Activated naive CD8-positive, alpha-beta T cell (primary cell): Measurements from ENCODE around the gene EYA3.

Experiments used
- H3K27ac Mint-ChIP-seq: one replicate; pipeline ENCODE4 v1.8.0; 2021; ENCODE audit warnings: mixed read lengths
- H3K27me3 Mint-ChIP-seq: one replicate; pipeline ENCODE4 v1.8.0; 2021; ENCODE audit warnings: mixed read lengths
- H3K36me3 Mint-ChIP-seq: one replicate; pipeline ENCODE4 v1.8.0; 2021; ENCODE audit warnings: mixed read lengths
- H3K4me1 Mint-ChIP-seq: one replicate; pipeline ENCODE4 v1.8.0; 2021; ENCODE audit warnings: low read depth, mixed read lengths
- H3K4me3 Mint-ChIP-seq: one replicate; pipeline ENCODE4 v1.8.0; 2021; ENCODE audit warnings: mild to moderate bottlenecking, mixed read lengths
- H3K9me3 Mint-ChIP-seq: one replicate; pipeline ENCODE4 v1.8.0; 2021; ENCODE audit warnings: low read depth, mixed read lengths

Gene EYA3

DNA sequence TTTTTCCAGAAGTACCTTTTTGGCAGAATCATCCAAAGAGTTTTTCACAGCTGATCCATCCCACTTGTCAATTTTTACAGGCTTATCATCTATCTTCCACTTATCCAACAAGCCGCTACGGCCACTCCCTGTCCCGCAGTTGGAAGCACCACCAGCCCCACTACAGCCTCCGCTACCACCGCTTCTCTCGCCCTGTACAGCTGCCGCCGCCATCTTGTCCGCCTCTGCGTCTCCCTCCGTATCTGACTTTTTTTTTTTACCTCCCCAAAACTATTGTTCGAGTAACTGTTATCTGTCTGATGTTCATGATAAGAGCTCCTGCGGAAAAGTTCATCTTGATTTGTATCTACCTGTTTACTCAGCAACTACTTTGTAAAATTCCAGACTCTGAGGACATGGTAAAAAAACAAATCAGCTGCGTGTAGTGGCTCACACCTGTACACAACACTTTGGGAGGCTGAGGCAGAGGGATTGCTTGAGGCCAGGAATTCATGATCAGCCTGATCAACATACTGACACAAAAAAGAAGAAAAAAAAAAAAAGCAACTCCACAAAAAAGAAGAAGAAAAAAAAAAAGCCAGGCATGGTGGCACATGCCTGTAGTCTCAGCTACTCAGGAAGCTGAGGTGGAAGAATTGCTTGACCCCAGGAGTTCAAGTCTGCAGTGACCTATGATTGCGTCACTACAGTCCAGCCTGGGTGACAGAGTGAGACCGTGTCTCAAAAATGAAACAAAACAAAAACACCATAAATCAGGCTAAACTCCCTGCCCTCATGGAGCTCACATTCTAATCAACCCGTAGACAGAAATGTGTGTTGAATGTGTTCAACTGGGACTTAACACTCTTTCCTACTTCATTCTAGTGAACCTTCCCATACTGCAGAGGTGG lies 8.0 kb upstream of the EYA3 start:
- H3K4me1 Mint-ChIP-seq, result no peaks in the 10 kb centered on the region
- H3K36me3 Mint-ChIP-seq, result no peaks in the 10 kb centered on the region
- no peak overlapping the region for H3K27ac Mint-ChIP-seq
- H3K9me3 Mint-ChIP-seq, result no peaks in the 10 kb centered on the region
- peaks cover 3% of the 10 kb centered on the region for H3K27me3 Mint-ChIP-seq
- no peak overlapping the region for H3K4me3 Mint-ChIP-seq

DNA sequence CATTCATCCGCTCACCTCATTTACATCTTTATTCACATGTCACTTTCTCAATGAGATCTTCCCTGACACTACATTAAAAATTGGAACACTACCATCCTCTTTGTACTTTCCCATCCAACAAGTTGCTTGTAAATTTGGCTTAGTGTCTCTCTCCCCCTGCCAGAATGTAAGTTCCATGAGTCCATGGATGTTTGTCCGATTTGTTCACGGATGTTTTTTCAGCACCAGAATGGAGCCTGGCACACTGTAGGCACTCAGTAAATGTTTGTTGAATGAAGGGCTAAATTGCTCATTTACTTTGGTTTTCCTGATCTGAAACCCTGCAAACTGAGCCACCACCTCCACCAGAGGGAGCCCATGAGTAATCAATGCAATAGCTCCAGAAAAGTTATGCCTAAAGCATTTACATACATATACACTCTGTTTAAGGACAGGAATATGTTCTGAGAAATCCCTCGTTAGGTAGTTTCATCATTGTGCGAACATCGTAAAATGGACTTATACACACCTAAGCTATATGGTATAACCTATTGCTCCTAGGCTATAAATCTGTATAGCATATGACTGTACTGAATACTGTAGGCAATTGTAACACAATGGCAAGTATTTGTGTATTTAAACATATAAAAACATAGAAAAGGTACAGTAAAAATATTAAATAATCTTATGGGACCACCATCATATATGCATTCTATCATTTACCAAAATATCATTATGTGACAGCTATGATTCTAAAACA lies 2.8 kb upstream of the EYA3 start:
- Mint-ChIP-seq H3K9me3 (no peaks in the 10 kb centered on the region), H3K4me1 (peaks cover 23% of the 10 kb centered on the region), H3K4me3 (peak overlapping the region; percentile 67), H3K27me3 (peaks cover 3% of the 10 kb centered on the region), H3K36me3 (no peaks in the 10 kb centered on the region), H3K27ac (peak overlapping the region; percentile 47)

DNA sequence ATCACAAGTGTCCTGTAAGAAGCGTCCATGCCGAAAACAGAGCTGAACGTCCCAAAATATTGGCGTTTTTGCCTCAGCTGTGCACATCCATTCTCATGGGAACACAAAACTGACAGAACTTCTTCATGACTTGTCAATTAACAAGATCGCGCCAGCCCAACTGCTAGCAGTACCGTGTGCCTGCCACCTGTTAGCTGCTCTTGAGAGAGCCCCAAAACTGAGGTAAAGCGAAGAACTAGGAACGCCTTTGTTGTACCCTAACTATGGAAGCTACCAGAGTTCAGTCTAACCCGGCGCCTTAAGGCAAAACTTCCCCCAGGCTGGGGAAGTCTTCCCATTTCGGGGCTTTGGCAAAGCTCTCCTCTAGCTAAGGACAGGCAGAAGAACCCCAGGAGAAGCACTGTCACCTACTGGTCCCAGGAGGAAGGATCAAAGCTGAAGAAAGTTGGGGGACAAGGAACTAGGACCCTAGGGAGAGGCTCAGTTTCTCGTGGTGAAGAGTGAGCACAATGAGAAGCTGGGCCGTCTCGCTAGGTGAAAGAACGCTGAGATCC lies 719 bp downstream of the EYA3 start:
- Mint-ChIP-seq H3K27me3 (peaks cover 2% of the 10 kb centered on the region), H3K4me1 (peaks cover 47% of the 10 kb centered on the region), H3K4me3 (peak overlapping the region; percentile 98), H3K36me3 (no peaks in the 10 kb centered on the region), H3K9me3 (no peaks in the 10 kb centered on the region), H3K27ac (peak overlapping the region; percentile 95)

DNA sequence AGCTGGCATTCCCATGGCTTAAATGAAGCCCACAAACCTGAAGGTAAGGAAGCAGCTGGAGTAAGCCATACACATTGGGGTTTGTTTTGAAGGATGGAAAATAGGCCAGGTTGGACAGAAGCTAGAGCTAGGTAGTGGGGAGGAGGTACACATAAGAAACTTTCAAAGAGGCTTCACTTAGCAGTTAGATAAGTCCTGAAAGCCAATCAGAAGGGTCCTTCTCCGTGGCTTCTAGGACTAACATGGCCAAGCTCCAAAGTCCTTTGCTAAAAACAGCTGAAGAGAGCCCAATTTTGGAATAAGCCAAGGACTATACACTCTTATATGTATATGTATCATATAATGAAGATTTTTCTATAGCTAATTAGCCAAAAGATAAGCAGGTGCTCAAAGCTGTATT lies 1.8 kb downstream of the EYA3 start:
- H3K27me3 Mint-ChIP-seq, result no peaks in the 10 kb centered on the region
- no peaks in the 10 kb centered on the region for H3K9me3 Mint-ChIP-seq
- H3K4me3 Mint-ChIP-seq, result peak overlapping the region; percentile 98
- H3K27ac Mint-ChIP-seq, result no peak overlapping the region
- H3K36me3 Mint-ChIP-seq, result no peaks in the 10 kb centered on the region
- peaks cover 52% of the 10 kb centered on the region for H3K4me1 Mint-ChIP-seq

DNA sequence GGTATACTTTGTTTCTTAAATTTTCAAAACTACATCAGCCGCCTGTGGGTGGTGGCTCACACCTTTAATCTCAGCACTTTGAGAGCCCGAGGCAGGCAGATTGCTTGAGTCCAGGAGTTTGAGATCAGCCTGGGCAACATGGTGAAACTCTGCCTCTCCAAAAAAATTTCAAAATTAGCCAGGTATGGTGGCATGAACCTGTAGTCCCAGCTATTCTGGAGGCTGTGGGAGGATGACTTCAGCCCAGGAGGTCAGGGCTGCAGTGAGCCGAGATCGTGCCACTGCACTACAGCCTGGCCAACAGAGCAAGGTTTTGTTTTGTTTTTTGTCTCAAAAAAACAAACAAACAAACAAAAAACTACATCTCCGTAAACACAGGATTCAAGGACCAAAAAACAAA lies 3.3 kb downstream of the EYA3 start:
- no peak overlapping the region for H3K27ac Mint-ChIP-seq
- no peaks in the 10 kb centered on the region for H3K27me3 Mint-ChIP-seq
- no peak overlapping the region for H3K4me3 Mint-ChIP-seq
- H3K4me1 Mint-ChIP-seq, result peaks cover 48% of the 10 kb centered on the region
- H3K36me3 Mint-ChIP-seq, result no peaks in the 10 kb centered on the region
- H3K9me3 Mint-ChIP-seq, result no peaks in the 10 kb centered on the region

DNA sequence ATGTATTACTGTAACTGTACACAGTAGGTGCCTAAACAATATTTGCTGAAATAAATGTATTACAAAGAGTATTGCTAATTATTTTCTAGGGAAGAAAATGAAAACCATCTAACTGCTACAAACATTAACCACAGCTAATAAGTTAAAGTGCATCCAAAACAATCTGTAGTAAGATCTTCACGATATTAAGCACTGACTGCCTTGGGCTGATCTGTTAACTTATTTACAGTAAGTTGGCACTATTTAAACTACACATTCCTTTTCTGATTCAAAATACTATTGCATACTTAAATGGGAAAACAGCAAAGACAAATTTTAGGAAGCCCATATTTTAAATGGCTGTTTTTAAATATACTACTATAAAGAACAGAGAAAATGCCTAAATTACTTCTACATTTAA lies 4.5 kb downstream of the EYA3 start:
- H3K4me3 Mint-ChIP-seq, result no peak overlapping the region
- no peaks in the 10 kb centered on the region for H3K27me3 Mint-ChIP-seq
- H3K36me3 Mint-ChIP-seq, result no peaks in the 10 kb centered on the region
- H3K9me3 Mint-ChIP-seq, result no peaks in the 10 kb centered on the region
- peaks cover 52% of the 10 kb centered on the region for H3K4me1 Mint-ChIP-seq
- H3K27ac Mint-ChIP-seq, result no peak overlapping the region

DNA sequence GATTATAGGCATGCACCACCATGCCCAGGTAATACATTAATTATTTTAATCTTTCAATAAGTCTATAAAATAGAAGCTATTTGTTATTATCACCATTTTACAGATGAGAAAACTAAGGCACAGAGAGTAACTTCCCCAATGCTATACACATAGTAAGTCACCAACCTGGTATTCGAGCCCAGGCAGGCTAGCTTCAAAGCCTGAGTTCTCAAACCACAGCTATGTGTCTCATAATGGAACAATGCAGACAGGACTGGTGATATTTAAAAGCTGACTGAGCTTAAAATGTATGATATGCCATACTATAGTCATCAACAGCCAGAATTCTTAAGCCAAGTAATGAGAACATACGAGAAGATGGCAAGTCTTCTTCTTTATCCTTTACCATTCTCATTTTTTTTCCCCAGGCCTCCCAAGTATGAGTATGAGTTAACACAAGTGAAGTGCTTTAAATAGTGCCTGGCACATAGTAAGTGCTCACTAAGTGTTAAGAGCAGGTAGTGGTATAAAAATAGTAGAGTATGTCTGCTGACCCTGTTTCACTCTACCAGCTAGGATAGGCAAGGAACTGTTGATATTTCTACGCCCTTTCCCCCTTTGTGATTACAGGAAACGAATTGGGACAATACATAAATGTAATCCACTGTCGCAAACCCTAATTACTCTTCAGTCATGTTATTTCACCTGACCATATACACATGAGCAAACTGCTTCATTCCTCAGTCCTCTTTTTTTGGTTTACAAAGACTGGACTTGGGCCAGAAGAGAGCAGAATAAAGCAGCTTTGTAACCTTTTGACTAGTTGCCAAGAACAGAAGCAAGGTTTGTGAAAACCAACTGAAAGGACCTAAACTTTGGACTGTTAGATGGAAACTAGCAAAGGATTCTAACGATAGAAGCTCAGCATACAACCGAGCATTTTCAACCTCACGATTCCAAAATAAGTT lies 9.5 kb downstream of the EYA3 start:
- Mint-ChIP-seq H3K4me3 (no peak overlapping the region), H3K36me3 (no peaks in the 10 kb centered on the region), H3K4me1 (peaks cover 38% of the 10 kb centered on the region), H3K9me3 (no peaks in the 10 kb centered on the region), H3K27ac (no peak overlapping the region), H3K27me3 (no peaks in the 10 kb centered on the region)

DNA sequence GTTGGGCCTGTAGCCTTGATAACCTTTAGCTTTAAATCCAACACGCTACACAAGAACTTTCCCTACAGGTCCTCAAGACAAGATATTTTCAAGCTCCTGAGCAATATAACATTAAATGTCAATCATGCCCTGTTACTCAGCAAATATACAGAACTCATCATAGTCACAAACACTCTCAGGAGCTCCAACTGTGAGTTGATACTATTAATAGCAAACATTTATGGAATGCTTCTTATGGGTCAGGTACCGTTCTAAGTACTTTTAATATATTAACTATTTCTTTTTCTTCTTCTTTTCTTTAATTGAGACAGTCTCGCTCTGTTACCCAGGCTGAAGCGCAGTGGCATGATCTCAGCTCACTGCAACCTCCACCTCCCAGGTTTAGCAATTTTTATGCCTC lies 10.1 kb downstream of the EYA3 start:
- no peak overlapping the region for H3K4me3 Mint-ChIP-seq
- no peaks in the 10 kb centered on the region for H3K36me3 Mint-ChIP-seq
- no peaks in the 10 kb centered on the region for H3K27me3 Mint-ChIP-seq
- peaks cover 36% of the 10 kb centered on the region for H3K4me1 Mint-ChIP-seq
- no peaks in the 10 kb centered on the region for H3K9me3 Mint-ChIP-seq
- H3K27ac Mint-ChIP-seq, result no peak overlapping the region

DNA sequence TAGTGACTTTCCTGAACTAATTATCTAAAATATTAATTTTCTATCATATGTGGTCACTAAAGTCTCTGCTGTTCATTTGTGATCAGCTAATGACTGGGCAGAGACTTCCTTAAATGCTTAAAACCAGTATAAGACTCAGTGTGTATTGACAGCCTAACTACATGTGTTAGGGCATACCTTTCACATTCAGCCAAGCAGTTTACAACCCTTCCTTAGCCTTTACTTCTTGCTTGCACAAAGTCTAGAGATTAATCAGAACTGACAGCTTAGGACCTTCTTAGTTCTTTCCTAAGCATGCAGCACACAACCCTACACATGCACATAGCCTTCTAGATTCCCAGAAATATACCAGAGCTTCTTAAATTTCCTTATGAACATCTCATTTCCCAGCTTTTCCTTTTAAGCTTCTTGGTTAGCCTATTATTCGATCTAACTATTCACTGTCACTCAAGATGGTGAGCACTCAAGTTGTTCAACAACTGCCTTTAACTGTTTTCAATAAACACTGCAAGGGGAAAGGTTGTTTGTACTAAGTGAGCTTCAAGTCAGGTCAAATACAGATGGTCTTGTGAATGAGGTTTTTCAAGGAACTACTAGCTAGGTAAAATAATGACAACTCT lies 13.4 kb downstream of the EYA3 start:
- Mint-ChIP-seq H3K27ac (no peak overlapping the region), H3K36me3 (no peaks in the 10 kb centered on the region), H3K9me3 (no peaks in the 10 kb centered on the region), H3K27me3 (no peaks in the 10 kb centered on the region), H3K4me3 (no peak overlapping the region), H3K4me1 (peaks cover 40% of the 10 kb centered on the region)

DNA sequence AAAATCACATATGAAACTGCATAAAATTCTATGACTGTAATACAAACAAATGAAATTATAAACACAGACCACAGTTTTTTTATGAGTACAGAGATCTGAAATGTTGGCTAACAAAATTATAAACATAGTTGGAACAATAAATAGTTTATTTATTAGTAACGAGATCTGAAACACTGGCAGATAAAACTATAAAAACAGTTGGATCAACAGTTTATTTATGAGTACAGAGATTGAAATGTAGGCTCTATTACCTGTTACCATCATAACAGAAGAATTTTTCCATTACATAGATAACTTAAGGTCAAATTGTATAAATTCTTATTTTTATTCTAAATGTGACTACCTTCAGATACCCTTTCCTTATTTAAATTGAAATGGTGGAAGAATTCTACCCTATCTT lies 14.5 kb downstream of the EYA3 start:
- Mint-ChIP-seq H3K27me3 (no peaks in the 10 kb centered on the region), H3K36me3 (no peaks in the 10 kb centered on the region), H3K9me3 (no peaks in the 10 kb centered on the region), H3K27ac (no peak overlapping the region), H3K4me3 (no peak overlapping the region), H3K4me1 (peaks cover 38% of the 10 kb centered on the region)

DNA sequence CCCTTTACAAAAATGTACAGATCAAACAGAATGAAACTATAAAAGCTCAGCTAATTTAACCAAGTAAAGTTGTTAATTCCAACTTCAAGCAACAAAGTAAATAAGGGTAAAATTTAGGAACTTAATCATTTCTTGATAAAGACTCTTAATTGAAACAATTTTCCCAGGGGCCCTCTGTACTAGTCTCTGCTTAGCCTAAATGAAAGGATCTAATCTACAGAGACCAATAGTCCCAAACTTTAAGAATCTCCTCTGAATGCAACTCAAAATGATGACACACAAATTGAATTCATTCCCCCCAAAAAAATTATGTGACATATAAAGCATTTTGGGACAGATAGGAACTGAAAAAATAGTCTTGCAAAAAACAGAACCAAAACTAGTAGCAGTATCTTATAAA lies 16.6 kb downstream of the EYA3 start:
- Mint-ChIP-seq H3K4me3 (no peak overlapping the region), H3K36me3 (no peaks in the 10 kb centered on the region), H3K4me1 (peaks cover 43% of the 10 kb centered on the region), H3K27ac (no peak overlapping the region), H3K9me3 (no peaks in the 10 kb centered on the region), H3K27me3 (no peaks in the 10 kb centered on the region)

DNA sequence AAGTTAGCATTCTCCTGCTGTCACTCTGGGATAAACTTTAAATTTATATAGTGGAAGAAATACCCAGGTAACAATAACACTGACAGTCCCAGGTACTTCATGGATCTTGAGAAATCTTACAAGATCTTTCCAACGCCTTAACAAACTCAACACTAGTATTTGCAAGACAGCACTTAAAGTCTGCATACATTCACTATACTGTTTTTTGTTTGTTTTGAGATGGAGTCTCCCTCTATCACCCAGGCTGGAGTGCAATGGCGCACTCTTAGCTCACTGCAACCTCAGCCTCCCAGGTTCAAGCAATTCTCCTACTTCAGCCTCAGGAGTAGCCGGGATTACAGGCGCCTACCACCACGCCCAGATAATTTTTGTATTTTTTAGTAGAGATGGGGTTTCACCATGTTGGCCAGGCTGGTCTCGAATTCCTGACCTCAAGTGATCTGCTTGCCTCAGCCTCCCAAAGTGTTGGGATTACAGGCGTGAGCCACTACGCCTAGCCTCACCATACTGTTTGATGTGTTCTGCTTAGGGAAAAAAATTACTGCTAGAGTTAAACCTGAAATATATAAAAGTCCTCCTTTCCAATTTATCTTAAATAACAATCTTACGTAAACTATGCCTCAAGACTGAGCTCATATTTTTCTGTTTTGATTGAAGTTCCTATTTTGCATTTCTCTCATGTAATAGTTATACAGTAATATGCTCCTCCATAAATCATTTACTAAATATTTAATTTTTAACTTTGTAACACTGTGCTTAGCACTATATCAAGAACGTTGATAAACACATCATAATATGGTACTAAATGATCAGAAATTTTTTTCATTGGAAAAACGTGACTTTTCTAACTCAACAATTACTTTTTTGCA lies 17.5 kb downstream of the EYA3 start:
- H3K27ac Mint-ChIP-seq, result no peak overlapping the region
- H3K27me3 Mint-ChIP-seq, result no peaks in the 10 kb centered on the region
- no peaks in the 10 kb centered on the region for H3K9me3 Mint-ChIP-seq
- no peaks in the 10 kb centered on the region for H3K36me3 Mint-ChIP-seq
- H3K4me1 Mint-ChIP-seq, result peaks cover 44% of the 10 kb centered on the region
- no peak overlapping the region for H3K4me3 Mint-ChIP-seq

DNA sequence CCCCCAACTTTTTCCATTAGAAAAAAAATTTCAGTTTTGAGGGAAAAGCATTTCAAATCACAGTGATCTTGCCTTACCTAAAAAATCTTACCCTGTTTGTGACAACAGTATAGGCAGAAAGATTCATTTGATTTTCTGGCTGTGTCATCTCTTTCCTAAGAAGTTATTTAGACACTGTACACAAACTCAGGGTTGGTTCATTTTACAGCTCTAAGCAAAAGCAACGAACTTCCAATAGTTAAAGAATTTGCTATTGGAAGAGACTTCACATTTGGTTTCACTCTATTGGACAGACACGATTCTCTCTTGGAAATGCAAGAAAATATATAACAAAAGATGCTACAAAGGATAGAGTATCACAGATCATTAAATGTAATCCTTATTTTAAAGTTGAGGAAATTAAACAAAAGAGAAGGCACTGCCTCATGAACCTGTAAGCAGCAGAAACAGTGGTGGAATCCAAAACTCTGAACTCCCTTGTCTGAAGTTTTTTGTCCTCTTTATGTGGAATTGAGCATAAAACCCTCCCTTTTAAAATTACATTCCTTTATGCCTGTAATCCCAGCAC lies 20.8 kb downstream of the EYA3 start:
- Mint-ChIP-seq H3K4me3 (no peak overlapping the region), H3K27ac (peak overlapping the region; percentile 11), H3K4me1 (peaks cover 40% of the 10 kb centered on the region), H3K9me3 (no peaks in the 10 kb centered on the region), H3K36me3 (peaks cover 5% of the 10 kb centered on the region), H3K27me3 (no peaks in the 10 kb centered on the region)
